HCT116 (cell line): Measurements from ENCODE around the gene TRIM66.

ENCODE experiments used
- CEBPB ChIP-seq: IDR thresholded peaks from 2 replicates; pipeline ENCODE4 v1.6.1; 2012; ENCODE audit warnings: low read depth
- JUND ChIP-seq: IDR thresholded peaks from 2 replicates; pipeline ENCODE4 v1.6.1; 2012
- POLR2A ChIP-seq: IDR thresholded peaks from 2 replicates; pipeline ENCODE4 v1.7.0; 2011; ENCODE audit warnings: borderline replicate concordance; ENCODE audit not compliant: insufficient read depth, insufficient read length; ENCODE audit errors: extremely low read depth
- POLR2AphosphoS5 ChIP-seq: IDR thresholded peaks from 2 replicates; pipeline ENCODE4 v1.6.1; 2011; ENCODE audit warnings: mild to moderate bottlenecking, low read depth, low read length, moderate library complexity
- RAD21 ChIP-seq: IDR thresholded peaks from 2 replicates; pipeline ENCODE4 v1.6.1; 2012; ENCODE audit warnings: low read depth, mild to moderate bottlenecking
- SIN3A ChIP-seq: IDR thresholded peaks from 2 replicates; pipeline ENCODE4 v1.6.1; 2012; ENCODE audit warnings: low read depth
- TF ChIP-seq, protein P1 (sequence below), 3 experiments: fragments of 200-600 bp in 1 of 3; sonication (generic) in 1 of 3; IDR thresholded peaks in 2 of 3; conservative IDR thresholded peaks in 1 of 3; 2 replicates each; pipeline ENCODE4 v1.5.1; 2012 to 2017; ENCODE audit warnings: low read depth in 2 of 3, low read length in 2 of 3, antibody characterized with exemption in 1 of 3, borderline replicate concordance in 1 of 3, control low read depth in 1 of 3, mild to moderate bottlenecking in 1 of 3, mixed read lengths in 1 of 3, mixed run types in 1 of 3, moderate library complexity in 1 of 3; ENCODE audit not compliant: insufficient read depth in 1 of 3
- TF ChIP-seq, protein P2 (sequence below): IDR thresholded peaks from 2 replicates; pipeline ENCODE4 v1.6.1; 2012
- TF ChIP-seq, protein P3 (sequence below): IDR thresholded peaks from 2 replicates; pipeline ENCODE4 v1.6.1; 2012
- TF ChIP-seq, protein P4 (sequence below): IDR thresholded peaks from 2 replicates; pipeline ENCODE4 v1.6.1; 2011; ENCODE audit warnings: mild to moderate bottlenecking, low read length, moderate library complexity; ENCODE audit not compliant: insufficient replicate concordance; ENCODE audit errors: extremely low read depth

DNA sequence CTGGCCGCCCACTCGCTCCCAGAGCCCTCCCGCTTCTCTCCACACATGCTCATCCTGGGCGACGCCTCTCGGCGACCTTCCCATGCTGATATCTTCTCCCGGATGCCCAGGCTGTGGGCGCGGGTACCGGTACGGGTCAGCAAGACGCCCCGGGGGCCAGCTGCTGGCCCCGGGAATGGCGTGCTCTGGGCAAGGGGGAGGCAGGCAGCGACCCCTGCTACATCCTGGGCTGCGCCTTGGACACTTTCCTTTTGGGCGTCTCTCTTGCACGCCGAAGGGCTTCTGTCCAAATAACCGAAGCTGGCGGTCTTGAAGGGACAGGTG is 48.2 kb upstream of the TRIM66 start:
- TF ChIP-seq RAD21 (no peak), CEBPB (no peak), SIN3A (no peak), POLR2AphosphoS5 (no peak), JUND (no peak), POLR2A (no peak)
- TF ChIP-seq, protein P1, sequence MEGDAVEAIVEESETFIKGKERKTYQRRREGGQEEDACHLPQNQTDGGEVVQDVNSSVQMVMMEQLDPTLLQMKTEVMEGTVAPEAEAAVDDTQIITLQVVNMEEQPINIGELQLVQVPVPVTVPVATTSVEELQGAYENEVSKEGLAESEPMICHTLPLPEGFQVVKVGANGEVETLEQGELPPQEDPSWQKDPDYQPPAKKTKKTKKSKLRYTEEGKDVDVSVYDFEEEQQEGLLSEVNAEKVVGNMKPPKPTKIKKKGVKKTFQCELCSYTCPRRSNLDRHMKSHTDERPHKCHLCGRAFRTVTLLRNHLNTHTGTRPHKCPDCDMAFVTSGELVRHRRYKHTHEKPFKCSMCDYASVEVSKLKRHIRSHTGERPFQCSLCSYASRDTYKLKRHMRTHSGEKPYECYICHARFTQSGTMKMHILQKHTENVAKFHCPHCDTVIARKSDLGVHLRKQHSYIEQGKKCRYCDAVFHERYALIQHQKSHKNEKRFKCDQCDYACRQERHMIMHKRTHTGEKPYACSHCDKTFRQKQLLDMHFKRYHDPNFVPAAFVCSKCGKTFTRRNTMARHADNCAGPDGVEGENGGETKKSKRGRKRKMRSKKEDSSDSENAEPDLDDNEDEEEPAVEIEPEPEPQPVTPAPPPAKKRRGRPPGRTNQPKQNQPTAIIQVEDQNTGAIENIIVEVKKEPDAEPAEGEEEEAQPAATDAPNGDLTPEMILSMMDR (IDR thresholded peaks at IDR 0.05 in 2 of 3, conservative IDR thresholded peaks at IDR 0.05 in 1 of 3; ENCODE audit: borderline replicate concordance in 1 of 3, insufficient read depth in 1 of 3, low read depth in 2 of 3, low read length in 2 of 3) = no peak
- TF ChIP-seq, protein P2, sequence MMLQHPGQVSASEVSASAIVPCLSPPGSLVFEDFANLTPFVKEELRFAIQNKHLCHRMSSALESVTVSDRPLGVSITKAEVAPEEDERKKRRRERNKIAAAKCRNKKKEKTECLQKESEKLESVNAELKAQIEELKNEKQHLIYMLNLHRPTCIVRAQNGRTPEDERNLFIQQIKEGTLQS = no peak
- TF ChIP-seq, protein P3, sequence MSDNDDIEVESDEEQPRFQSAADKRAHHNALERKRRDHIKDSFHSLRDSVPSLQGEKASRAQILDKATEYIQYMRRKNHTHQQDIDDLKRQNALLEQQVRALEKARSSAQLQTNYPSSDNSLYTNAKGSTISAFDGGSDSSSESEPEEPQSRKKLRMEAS = no peak
- TF ChIP-seq, protein P4, sequence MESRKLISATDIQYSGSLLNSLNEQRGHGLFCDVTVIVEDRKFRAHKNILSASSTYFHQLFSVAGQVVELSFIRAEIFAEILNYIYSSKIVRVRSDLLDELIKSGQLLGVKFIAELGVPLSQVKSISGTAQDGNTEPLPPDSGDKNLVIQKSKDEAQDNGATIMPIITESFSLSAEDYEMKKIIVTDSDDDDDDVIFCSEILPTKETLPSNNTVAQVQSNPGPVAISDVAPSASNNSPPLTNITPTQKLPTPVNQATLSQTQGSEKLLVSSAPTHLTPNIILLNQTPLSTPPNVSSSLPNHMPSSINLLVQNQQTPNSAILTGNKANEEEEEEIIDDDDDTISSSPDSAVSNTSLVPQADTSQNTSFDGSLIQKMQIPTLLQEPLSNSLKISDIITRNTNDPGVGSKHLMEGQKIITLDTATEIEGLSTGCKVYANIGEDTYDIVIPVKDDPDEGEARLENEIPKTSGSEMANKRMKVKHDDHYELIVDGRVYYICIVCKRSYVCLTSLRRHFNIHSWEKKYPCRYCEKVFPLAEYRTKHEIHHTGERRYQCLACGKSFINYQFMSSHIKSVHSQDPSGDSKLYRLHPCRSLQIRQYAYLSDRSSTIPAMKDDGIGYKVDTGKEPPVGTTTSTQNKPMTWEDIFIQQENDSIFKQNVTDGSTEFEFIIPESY = no peak
